ENCODE measurements around the gene NYAP2. TPM values are rescaled to one million over a fixed set of nuclear protein-coding genes. Genes with fewer than 3 reads are reported as not detected.

The NYAP2 gene
- not detected for total RNA-seq

GRCh38 chr2:225399504-225399903 lies at the start of gene NYAP2:
Gene NYAP2, plus strand, starts transcription at chr2:225399710. Its CDS starts 9,171 bp downstream, at chr2:225408881.
- Histone ChIP-seq H3K27me3 (no peaks in the 10 kb centered on the region), H3K9me3 (no peaks in the 10 kb centered on the region), H3K27ac (no peak within 1 kb of the TSS), H3K36me3 (no peaks in the 10 kb centered on the region), H3K4me1 (no peaks in the 10 kb centered on the region), H3K4me3 (no peak within 1 kb of the TSS)
- TF ChIP-seq POLR2A (IDR thresholded peaks at IDR 0.05) (no peak), CTCF (IDR thresholded peaks at IDR 0.05) (no peak)
- no peak for DNase-seq

- Histone ChIP-seq H3K4me1 (no peaks in the 10 kb centered on the region), H3K27me3 (no peaks in the 10 kb centered on the region), H3K27ac (no peak overlapping the region), H3K9me3 (no peaks in the 10 kb centered on the region), H3K4me3 (no peak overlapping the region), H3K36me3 (no peaks in the 10 kb centered on the region)
- no peak for DNase-seq
- TF ChIP-seq CTCF (IDR thresholded peaks at IDR 0.05) (no peak), POLR2A (IDR thresholded peaks at IDR 0.05) (no peak)
Observed at GRCh38 chr2:225353579-225354085, 45.9 kb upstream of the NYAP2 start.

- Histone ChIP-seq H3K9me3 (no peaks in the 10 kb centered on the region), H3K4me3 (no peak overlapping the region), H3K27me3 (no peaks in the 10 kb centered on the region), H3K4me1 (no peaks in the 10 kb centered on the region), H3K36me3 (no peaks in the 10 kb centered on the region), H3K27ac (no peak overlapping the region)
- no peak for TF ChIP-seq CTCF (IDR thresholded peaks at IDR 0.05)
- no peak for TF ChIP-seq POLR2A (IDR thresholded peaks at IDR 0.05)
- no peak for DNase-seq
Observed at GRCh38 chr2:225354281-225354774, 45.2 kb upstream of the NYAP2 start.

- H3K27ac ChIP-seq, result no peak overlapping the region
- H3K36me3 ChIP-seq, result no peaks in the 10 kb centered on the region
- no peak overlapping the region for H3K4me3 ChIP-seq
- no peaks in the 10 kb centered on the region for H3K9me3 ChIP-seq
- no peak for DNase-seq
- H3K4me1 ChIP-seq, result no peaks in the 10 kb centered on the region
- H3K27me3 ChIP-seq, result no peaks in the 10 kb centered on the region
- TF ChIP-seq POLR2A (IDR thresholded peaks at IDR 0.05) (no peak), CTCF (IDR thresholded peaks at IDR 0.05) (no peak)
Observed at GRCh38 chr2:225355788-225356187, 43.7 kb upstream of the NYAP2 start.

- no peak for DNase-seq
- Histone ChIP-seq H3K4me3 (no peak overlapping the region), H3K9me3 (no peaks in the 10 kb centered on the region), H3K27me3 (no peaks in the 10 kb centered on the region), H3K4me1 (no peaks in the 10 kb centered on the region), H3K36me3 (no peaks in the 10 kb centered on the region), H3K27ac (no peak overlapping the region)
- no peak for TF ChIP-seq POLR2A (IDR thresholded peaks at IDR 0.05)
- TF ChIP-seq CTCF (IDR thresholded peaks at IDR 0.05), result no peak
Observed at GRCh38 chr2:225366731-225367130, 32.8 kb upstream of the NYAP2 start.

- Histone ChIP-seq H3K27me3 (no peaks in the 10 kb centered on the region), H3K27ac (no peak overlapping the region), H3K4me3 (no peak overlapping the region), H3K4me1 (no peaks in the 10 kb centered on the region), H3K9me3 (no peaks in the 10 kb centered on the region), H3K36me3 (no peaks in the 10 kb centered on the region)
- DNase-seq, result no peak
- TF ChIP-seq POLR2A (IDR thresholded peaks at IDR 0.05), result no peak
- no peak for TF ChIP-seq CTCF (IDR thresholded peaks at IDR 0.05)
Observed at GRCh38 chr2:225367482-225367881, 32.0 kb upstream of the NYAP2 start.

Data from Peyer's patch (tissue), 4 donors.